Thyroid gland (tissue), 4 donors: ENCODE results near the gene POMT1.

Source experiments
- POLR2A ChIP-seq, 2 donors: fragments of 450-650 bp; IDR thresholded peaks; one replicate each; pipeline ENCODE4 v1.6.1; 2017; ENCODE audit warnings: antibody characterized with exemption in 2 of 2, mild to moderate bottlenecking in 2 of 2, moderate library complexity in 1 of 2
- TF ChIP-seq, protein P1 (sequence below), 6 experiments: fragments of 200-600 bp in 3 of 6; fragments of 450-650 bp in 3 of 6; sonication (generic) in 3 of 6; IDR thresholded peaks; one replicate each; pipeline ENCODE4 v1.5.1; 2016 to 2019; ENCODE audit warnings: antibody characterized with exemption in 6 of 6, mild to moderate bottlenecking in 2 of 6, inconsistent platforms in 1 of 6, moderate library complexity in 1 of 6

DNA sequence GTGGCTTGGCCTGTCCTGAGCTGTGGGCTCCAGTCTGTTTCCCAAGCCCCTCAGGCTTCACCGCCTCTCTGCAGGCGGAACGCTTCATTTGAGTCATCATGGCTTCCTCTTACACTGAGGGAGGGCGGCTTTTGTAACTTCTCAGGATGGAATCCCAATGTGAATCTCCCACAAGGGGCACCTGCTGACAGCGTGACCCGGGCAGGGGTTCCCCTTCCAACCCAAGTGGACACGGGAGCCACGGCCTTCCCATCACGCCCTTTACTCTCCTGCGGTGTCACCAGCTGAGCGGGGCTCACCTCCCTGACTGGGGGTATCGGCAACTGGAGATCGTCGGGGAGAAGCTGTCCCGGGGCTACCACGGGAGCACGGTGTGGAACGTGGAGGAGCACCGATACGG lies 15.8 kb downstream of the POMT1 start:
- TF ChIP-seq, protein P1, sequence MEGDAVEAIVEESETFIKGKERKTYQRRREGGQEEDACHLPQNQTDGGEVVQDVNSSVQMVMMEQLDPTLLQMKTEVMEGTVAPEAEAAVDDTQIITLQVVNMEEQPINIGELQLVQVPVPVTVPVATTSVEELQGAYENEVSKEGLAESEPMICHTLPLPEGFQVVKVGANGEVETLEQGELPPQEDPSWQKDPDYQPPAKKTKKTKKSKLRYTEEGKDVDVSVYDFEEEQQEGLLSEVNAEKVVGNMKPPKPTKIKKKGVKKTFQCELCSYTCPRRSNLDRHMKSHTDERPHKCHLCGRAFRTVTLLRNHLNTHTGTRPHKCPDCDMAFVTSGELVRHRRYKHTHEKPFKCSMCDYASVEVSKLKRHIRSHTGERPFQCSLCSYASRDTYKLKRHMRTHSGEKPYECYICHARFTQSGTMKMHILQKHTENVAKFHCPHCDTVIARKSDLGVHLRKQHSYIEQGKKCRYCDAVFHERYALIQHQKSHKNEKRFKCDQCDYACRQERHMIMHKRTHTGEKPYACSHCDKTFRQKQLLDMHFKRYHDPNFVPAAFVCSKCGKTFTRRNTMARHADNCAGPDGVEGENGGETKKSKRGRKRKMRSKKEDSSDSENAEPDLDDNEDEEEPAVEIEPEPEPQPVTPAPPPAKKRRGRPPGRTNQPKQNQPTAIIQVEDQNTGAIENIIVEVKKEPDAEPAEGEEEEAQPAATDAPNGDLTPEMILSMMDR (IDR thresholded peaks at IDR 0.05), result no peak
- TF ChIP-seq POLR2A (IDR thresholded peaks at IDR 0.05), result no peak
